Vagina (tissue), 2 donors: Measurements from ENCODE around the gene KRTAP2-1.
"Not testable (repeated sequence)": the region's sequence is repeated elsewhere in the genome, so short reads cannot be mapped to it uniquely, and the experiment has no call there.

Experiments
- POLR2A ChIP-seq, 2 donors: fragments of 450-650 bp; IDR thresholded peaks; one replicate each; pipeline ENCODE4 v1.6.1; 2017; ENCODE audit warnings: antibody characterized with exemption in 2 of 2, mild to moderate bottlenecking in 2 of 2, moderate library complexity in 2 of 2
- POLR2AphosphoS5 ChIP-seq, 2 donors: sonication (generic); formaldehyde crosslinking; IDR thresholded peaks; one replicate each; pipeline ENCODE4 v1.9.0; 2017; ENCODE audit warnings: antibody characterized with exemption in 2 of 2, mild to moderate bottlenecking in 2 of 2, low read depth in 1 of 2; ENCODE audit not compliant: insufficient read depth in 1 of 2
- TF ChIP-seq, protein P1 (sequence below), 3 experiments: fragments of 450-650 bp in 2 of 3; fragments of 200-600 bp in 1 of 3; sonication (generic) in 1 of 3; IDR thresholded peaks; one replicate each; pipeline ENCODE4 v1.5.1; 2017 to 2019; ENCODE audit warnings: antibody characterized with exemption in 3 of 3, mild to moderate bottlenecking in 2 of 3, moderate library complexity in 2 of 3

DNA sequence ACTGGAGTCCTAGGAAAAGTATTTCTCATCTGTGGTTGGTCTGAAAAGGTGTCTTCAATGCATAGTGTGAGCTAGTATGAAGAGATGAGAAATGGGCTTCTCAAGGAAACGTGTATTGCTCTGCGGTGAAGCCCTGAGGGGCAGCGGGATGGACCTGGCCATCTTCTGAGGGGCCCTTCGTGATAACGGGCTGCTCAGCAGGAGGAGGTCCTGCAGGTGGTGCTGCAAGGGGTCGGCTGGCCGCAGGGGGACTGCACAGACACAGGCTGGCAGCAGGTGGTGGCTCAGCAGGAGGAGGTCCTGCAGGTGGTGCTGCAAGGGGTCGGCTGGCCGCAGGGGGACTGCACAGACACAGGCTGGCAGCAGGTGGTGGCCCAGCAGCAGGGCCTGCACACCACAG, 7.4 kb upstream of the KRTAP2-1 start:
- not testable (repeated sequence) for TF ChIP-seq POLR2AphosphoS5 (IDR thresholded peaks at IDR 0.05; ENCODE audit: insufficient read depth in 1 of 2, low read depth in 1 of 2); POLR2A (IDR thresholded peaks at IDR 0.05)
- TF ChIP-seq, protein P1, sequence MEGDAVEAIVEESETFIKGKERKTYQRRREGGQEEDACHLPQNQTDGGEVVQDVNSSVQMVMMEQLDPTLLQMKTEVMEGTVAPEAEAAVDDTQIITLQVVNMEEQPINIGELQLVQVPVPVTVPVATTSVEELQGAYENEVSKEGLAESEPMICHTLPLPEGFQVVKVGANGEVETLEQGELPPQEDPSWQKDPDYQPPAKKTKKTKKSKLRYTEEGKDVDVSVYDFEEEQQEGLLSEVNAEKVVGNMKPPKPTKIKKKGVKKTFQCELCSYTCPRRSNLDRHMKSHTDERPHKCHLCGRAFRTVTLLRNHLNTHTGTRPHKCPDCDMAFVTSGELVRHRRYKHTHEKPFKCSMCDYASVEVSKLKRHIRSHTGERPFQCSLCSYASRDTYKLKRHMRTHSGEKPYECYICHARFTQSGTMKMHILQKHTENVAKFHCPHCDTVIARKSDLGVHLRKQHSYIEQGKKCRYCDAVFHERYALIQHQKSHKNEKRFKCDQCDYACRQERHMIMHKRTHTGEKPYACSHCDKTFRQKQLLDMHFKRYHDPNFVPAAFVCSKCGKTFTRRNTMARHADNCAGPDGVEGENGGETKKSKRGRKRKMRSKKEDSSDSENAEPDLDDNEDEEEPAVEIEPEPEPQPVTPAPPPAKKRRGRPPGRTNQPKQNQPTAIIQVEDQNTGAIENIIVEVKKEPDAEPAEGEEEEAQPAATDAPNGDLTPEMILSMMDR (IDR thresholded peaks at IDR 0.05), result not testable (repeated sequence)
